Measurements from ENCODE around the gene HDAC4. TPM values are rescaled to one million over a fixed set of nuclear protein-coding genes. Genes with fewer than 3 reads are reported as not detected.

The HDAC4 gene
- total RNA-seq, 6 donors from 2014 or later, result 16.1 to 108 (median 45.0) TPM

GRCh38 chr2:239233576-239233975 is 167.2 kb downstream of the HDAC4 start:
- TF ChIP-seq POLR2A (IDR thresholded peaks at IDR 0.05) (no peak), POLR2AphosphoS5 (IDR thresholded peaks at IDR 0.05) (no peak), EP300 (IDR thresholded peaks at IDR 0.05) (no peak), CTCF (IDR thresholded peaks at IDR 0.05) (no peak)
- H3K27me3 ChIP-seq, result no peaks in the 10 kb centered on the region
- no peak for ATAC-seq (ENCODE audit: low FRiP score in 2 of 2)
- H3K36me3 ChIP-seq, result no peaks in the 10 kb centered on the region
- no peaks in the 10 kb centered on the region for H3K9me3 ChIP-seq
- no peak overlapping the region for H3K27ac ChIP-seq
- H3K4me3 ChIP-seq, result no peak overlapping the region
- peaks cover 15 to 28% (median 22%) of the 10 kb centered on the region in 4 donors for H3K4me1 ChIP-seq
- 62 to 65% methylated on average over 6 of the region's 6 CpGs for WGBS, 2 donors
- DNase-seq, result no peak

GRCh38 chr2:239232195-239232578 is 168.6 kb downstream of the HDAC4 start:
- Histone ChIP-seq H3K9me3 (no peaks in the 10 kb centered on the region), H3K4me1 (peaks cover 16 to 33% (median 30%) of the 10 kb centered on the region in 4 donors), H3K36me3 (no peaks in the 10 kb centered on the region), H3K27ac (peak overlapping the region in 1 of 4 donors; percentile 83), H3K27me3 (no peaks in the 10 kb centered on the region), H3K4me3 (no peak overlapping the region)
- WGBS, 2 donors, result 86 to 96% methylated on average over 4 to 6 of the region's 6 CpGs
- DNase-seq (no peak), ATAC-seq (ENCODE audit: low FRiP score in 2 of 2) (no peak)
- TF ChIP-seq CTCF (IDR thresholded peaks at IDR 0.05) (no peak), POLR2A (IDR thresholded peaks at IDR 0.05) (no peak), EP300 (IDR thresholded peaks at IDR 0.05) (no peak), POLR2AphosphoS5 (IDR thresholded peaks at IDR 0.05) (no peak)

- no peak overlapping the region for H3K4me3 ChIP-seq
- TF ChIP-seq EP300 (IDR thresholded peaks at IDR 0.05) (no peak), POLR2AphosphoS5 (IDR thresholded peaks at IDR 0.05) (no peak), CTCF (IDR thresholded peaks at IDR 0.05) (no peak)
- no peaks in the 10 kb centered on the region for H3K36me3 ChIP-seq
- WGBS, 2 donors, result 48 to 68% methylated on average over 22 to 32 of the region's 46 CpGs
- H3K9me3 ChIP-seq, result no peaks in the 10 kb centered on the region
- no peaks in the 10 kb centered on the region for H3K27me3 ChIP-seq
- DNase-seq, result no peak
- peak in 1 of 2 donors; percentile 11 for ATAC-seq (ENCODE audit: low FRiP score in 2 of 2)
- H3K27ac ChIP-seq, result peak overlapping the region in 2 of 4 donors; percentile 44 to 83
- H3K4me1 ChIP-seq, result peaks cover 22 to 40% (median 35%) of the 10 kb centered on the region in 4 donors
Observed at GRCh38 chr2:239231231-239232194, 169.3 kb downstream of the HDAC4 start.

GRCh38 chr2:239230318-239231052 is 170.3 kb downstream of the HDAC4 start:
- H3K36me3 ChIP-seq, result no peaks in the 10 kb centered on the region
- ATAC-seq (ENCODE audit: low FRiP score in 2 of 2) (peak in 1 of 2 donors; percentile 20), DNase-seq (peak; percentile 56 to 83)
- H3K9me3 ChIP-seq, result no peaks in the 10 kb centered on the region
- peaks cover 30 to 46% (median 44%) of the 10 kb centered on the region in 4 donors for H3K4me1 ChIP-seq
- H3K27ac ChIP-seq, result peak overlapping the region; percentile 39 to 83 (median 59)
- no peaks in the 10 kb centered on the region for H3K27me3 ChIP-seq
- TF ChIP-seq CTCF (IDR thresholded peaks at IDR 0.05) (no peak), POLR2A (IDR thresholded peaks at IDR 0.05) (no peak), EP300 (IDR thresholded peaks at IDR 0.05) (no peak), POLR2AphosphoS5 (IDR thresholded peaks at IDR 0.05) (no peak)
- WGBS, 2 donors, result 40 to 42% methylated on average over 26 of the region's 26 CpGs
- H3K4me3 ChIP-seq, result peak overlapping the region in 1 of 4 donors; percentile 13
